GM18505 (cell line): ENCODE results near the gene NRAP.
A peak's percentile ranks its signal among the peaks of the same experiment; 100 is the strongest.
"Not testable (repeated sequence)": the region's sequence is repeated elsewhere in the genome, so short reads cannot be mapped to it uniquely, and the experiment has no call there.

Source experiments
- ATAC-seq: cut with Tn5 transposase; IDR thresholded peaks from one replicate; pipeline ENCODE4 v1.9.1; 2021; ENCODE audit not compliant: unreplicated experiment
- POLR2A ChIP-seq: IDR thresholded peaks from 4 replicates; pipeline ENCODE4 v1.6.1; 2011; ENCODE audit warnings: borderline replicate concordance; ENCODE audit not compliant: insufficient read depth, insufficient read length; ENCODE audit errors: extremely low read depth

Gene NRAP

GRCh38 chr10:113666682-113667252, 2.9 kb upstream of the NRAP start:
- TF ChIP-seq POLR2A: no peak
- ATAC-seq: peak; percentile 77

- ATAC-seq: no peak
- TF ChIP-seq POLR2A: no peak
Measured at GRCh38 chr10:113665806-113666354, 2.0 kb upstream of the NRAP start.

- ATAC-seq: no peak
- no peak for TF ChIP-seq POLR2A
Measured at GRCh38 chr10:113665352-113665751, 1.5 kb upstream of the NRAP start.

GRCh38 chr10:113663142-113663541, 699 bp downstream of the NRAP start:
- TF ChIP-seq POLR2A: no peak

GRCh38 chr10:113661332-113661731, 2.5 kb downstream of the NRAP start:
- no peak for ATAC-seq

More at GRCh38 chr10:113663142-113663541, 699 bp downstream of the NRAP start:
- ATAC-seq: no peak

GRCh38 chr10:113657544-113657943, 6.3 kb downstream of the NRAP start:
- no peak for TF ChIP-seq POLR2A
- ATAC-seq: no peak

More at GRCh38 chr10:113661332-113661731, 2.5 kb downstream of the NRAP start:
- no peak for TF ChIP-seq POLR2A

- no peak for ATAC-seq
- TF ChIP-seq POLR2A: no peak
Measured at GRCh38 chr10:113656896-113657295, 6.9 kb downstream of the NRAP start.

- not testable (repeated sequence) for ATAC-seq
Measured at GRCh38 chr10:113652456-113652855, 11.4 kb downstream of the NRAP start.

GRCh38 chr10:113651898-113652297, 11.9 kb downstream of the NRAP start:
- no peak for ATAC-seq
- no peak for TF ChIP-seq POLR2A

GRCh38 chr10:113651021-113651420, 12.8 kb downstream of the NRAP start:
- no peak for TF ChIP-seq POLR2A
- no peak for ATAC-seq

GRCh38 chr10:113650172-113650571, 13.7 kb downstream of the NRAP start:
- TF ChIP-seq POLR2A: no peak
- no peak for ATAC-seq

GRCh38 chr10:113648478-113648877, 15.4 kb downstream of the NRAP start:
- ATAC-seq: no peak
- TF ChIP-seq POLR2A: no peak

- no peak for ATAC-seq
- no peak for TF ChIP-seq POLR2A
Measured at GRCh38 chr10:113647812-113648211, 16.0 kb downstream of the NRAP start.

GRCh38 chr10:113646336-113647201, 17.3 kb downstream of the NRAP start:
- no peak for ATAC-seq
- no peak for TF ChIP-seq POLR2A
